Activated T-cell treated with anti-CD3 and anti-CD28 coated beads for 4 hours (primary cell): Measurements from ENCODE around the gene DUSP9.
"Not testable (repeated sequence)": the region's sequence is repeated elsewhere in the genome, so short reads cannot be mapped to it uniquely, and the experiment has no call there.

ENCODE experiments used
- DNase-seq: peaks from one replicate; pipeline ENCODE4 v3.0.0-alpha.2; 2020

Gene DUSP9

GRCh38 chrX:153694256-153694655 lies 47.3 kb downstream of the DUSP9 start:
- not testable (repeated sequence) for DNase-seq

DNA sequence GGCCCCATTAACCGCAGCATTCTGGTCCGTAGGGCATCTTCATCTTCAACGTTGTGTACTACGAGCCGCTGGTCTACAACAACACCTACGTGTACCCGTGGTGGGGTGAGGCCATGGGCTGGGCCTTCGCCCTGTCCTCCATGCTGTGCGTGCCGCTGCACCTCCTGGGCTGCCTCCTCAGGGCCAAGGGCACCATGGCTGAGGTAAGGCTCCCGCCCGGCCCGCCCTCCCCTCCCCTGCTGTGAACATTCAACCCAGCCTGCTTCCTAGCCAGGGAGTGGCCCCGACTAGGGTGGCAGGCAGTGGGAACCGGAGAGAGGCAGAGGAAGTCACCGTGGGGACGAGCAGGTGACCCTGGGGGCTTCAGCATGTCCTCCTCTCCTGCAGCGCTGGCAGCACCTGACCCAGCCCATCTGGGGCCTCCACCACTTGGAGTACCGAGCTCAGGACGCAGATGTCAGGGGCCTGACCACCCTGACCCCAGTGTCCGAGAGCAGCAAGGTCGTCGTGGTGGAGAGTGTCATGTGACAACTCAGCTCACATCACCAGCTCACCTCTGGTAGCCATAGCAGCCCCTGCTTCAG lies 47.8 kb downstream of the DUSP9 start:
- DNase-seq: no peak

DNA sequence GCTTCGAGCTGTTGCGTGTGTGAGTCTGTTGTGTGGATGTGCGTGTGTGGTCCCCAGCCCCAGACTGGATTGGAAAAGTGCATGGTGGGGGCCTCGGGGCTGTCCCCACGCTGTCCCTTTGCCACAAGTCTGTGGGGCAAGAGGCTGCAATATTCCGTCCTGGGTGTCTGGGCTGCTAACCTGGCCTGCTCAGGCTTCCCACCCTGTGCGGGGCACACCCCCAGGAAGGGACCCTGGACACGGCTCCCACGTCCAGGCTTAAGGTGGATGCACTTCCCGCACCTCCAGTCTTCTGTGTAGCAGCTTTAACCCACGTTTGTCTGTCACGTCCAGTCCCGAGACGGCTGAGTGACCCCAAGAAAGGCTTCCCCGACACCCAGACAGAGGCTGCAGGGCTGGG lies 49.1 kb downstream of the DUSP9 start:
- no peak for DNase-seq

GRCh38 chrX:153696538-153696937 lies 49.5 kb downstream of the DUSP9 start:
- DNase-seq: not testable (repeated sequence)

- not testable (repeated sequence) for DNase-seq
These were observed 50.2 kb downstream of the DUSP9 start for GRCh38 chrX:153696986-153697722.

DNA sequence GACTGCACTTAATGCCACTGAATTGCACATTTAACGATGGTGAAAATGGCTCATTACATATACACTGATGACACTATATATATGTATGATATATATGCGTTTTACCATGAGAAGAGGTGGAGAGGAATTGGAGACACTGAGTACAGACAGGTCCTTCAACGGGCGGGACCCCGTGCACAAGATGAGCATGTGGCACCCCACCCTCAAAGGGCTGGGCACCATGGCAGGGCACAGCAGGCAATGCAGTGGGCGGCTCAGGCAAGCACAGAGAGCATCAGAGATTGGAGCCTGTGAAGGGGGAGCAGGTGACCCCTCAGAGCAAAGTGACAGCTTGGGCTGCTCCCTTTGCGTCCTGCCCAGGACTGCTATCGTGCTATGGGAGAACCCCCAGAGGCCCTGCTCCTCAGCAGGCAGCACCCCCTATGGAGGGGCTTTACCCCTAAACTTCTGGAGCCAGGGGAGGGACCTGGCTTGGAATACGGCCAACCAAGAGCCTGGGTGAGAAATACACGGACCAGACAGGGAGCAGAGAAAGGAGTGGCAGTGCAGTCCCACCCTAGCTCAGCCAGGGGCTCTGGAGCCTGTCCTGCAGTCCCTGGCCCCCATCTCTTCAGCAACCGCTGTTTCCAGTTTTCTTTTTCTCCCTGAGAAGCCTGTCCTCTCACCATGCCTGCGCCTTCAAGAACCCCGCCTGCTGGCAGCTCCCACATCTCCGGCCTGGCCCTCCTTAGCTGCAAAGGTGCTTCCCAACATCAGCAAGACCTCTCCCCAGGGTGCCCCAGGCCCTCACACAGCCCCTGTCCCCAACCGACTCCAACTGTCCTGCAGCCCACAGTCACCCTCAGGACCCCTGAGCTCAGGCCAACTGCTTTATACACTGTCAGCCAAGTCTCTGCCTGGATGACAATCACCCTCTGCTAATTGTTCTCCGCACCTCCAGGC lies 51.2 kb downstream of the DUSP9 start:
- no peak for DNase-seq

- not testable (repeated sequence) for DNase-seq
These were observed 52.3 kb downstream of the DUSP9 start for GRCh38 chrX:153699210-153699783.

DNA sequence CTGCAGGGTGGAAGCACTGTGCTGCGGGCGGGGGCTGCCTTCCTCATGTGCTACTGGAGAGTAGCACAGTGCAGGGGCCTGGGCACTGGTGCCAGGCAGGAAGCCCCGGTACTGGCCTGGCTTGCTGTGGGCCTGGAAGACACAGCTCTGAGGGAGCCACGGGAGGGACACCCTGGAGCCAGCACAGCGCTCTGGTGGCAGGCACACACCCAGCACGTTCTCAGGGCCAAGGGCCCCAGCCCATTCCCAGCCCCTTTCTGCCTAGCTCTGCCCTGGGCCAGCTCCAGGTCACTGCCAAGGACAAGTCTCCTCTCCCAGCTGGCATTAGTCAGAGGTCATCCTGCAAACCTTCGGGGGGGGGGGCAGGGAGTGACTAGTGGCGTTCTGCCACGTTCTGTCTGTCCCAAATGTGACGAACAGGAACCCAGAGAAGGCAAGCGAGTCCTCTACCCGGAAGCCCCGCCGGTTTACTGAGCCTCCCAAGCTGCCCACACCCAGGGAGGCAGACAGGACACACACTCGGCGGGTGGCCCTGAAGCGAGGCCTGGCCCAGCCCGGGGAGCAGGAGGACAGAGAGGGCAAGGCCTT lies 52.9 kb downstream of the DUSP9 start:
- not testable (repeated sequence) for DNase-seq

- DNase-seq: no peak
These were observed 53.5 kb downstream of the DUSP9 start for GRCh38 chrX:153700376-153700945.
